NCI-H1694 (cell line): ENCODE data around the gene ASRGL1.

Source experiments
- DNase-seq: peaks from one replicate; lab custom pipeline; 2025; lab: John Stamatoyannopoulos, UW

ASRGL1 gene

DNA sequence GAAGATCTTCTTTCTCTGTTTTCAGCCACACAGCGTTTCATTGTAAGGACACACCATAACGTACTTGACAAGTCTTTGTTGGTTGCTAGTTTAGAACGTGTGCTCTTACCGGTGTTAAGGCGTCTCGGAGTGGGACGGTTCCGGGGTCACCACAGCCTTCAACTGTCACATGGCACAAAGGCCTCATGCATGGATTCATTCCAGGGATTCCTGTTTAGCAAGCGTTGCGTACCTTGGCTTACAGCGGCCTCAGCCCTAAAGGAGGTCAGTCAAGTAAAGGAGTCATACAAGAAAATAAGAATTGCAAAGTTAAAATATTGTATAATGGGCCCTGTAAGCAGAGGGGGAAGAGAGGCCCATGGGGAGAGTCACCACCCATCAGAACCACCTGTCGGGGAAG, 79.3 kb downstream of the ASRGL1 start:
- no peak for DNase-seq

DNA sequence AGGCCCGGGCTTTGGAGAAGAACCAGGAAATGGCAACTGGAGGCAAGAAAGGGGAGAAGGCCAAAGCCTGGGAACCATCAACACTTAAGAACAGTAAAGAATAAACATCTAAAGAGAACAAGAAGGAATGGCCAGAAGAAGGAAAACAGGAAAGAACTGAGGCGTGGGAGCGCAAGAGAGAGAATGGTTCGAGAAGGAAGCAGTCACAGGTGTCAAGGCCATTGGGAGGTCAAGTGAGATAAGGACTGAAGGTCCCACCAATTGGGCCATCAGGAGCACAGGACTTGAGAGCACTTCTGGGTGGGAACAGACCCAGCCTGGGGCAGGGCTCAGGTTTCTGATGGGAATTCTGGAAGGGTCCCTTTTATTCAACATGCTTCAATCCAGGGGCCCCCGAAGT, 80.9 kb downstream of the ASRGL1 start:
- DNase-seq = no peak

DNA sequence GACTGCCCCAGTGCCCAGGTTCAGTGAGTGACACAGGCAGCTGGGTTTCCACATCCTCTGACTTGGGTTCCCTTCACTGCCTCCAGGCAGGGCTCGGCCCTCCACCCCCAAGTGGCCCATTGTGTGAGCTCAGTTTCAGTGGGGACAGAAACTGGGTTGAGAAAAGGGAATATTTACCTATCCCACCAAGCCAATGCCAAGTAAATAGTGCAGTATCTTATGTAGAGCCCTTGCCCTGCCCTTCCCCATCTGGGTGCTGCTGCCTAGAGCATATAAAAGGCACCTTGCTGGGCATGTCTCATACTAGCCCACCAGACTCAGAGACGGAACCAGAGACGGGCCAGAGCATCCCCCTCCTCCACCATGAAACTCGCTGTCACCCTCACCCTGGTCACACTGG, 81.5 kb downstream of the ASRGL1 start, which contains the start of gene SCGB1A1:
Gene SCGB1A1, plus strand, starts transcription at position 301 of the 400 bp plus-strand sequence. Its CDS starts 63 bp downstream, at position 364.
- no peak for DNase-seq

DNA sequence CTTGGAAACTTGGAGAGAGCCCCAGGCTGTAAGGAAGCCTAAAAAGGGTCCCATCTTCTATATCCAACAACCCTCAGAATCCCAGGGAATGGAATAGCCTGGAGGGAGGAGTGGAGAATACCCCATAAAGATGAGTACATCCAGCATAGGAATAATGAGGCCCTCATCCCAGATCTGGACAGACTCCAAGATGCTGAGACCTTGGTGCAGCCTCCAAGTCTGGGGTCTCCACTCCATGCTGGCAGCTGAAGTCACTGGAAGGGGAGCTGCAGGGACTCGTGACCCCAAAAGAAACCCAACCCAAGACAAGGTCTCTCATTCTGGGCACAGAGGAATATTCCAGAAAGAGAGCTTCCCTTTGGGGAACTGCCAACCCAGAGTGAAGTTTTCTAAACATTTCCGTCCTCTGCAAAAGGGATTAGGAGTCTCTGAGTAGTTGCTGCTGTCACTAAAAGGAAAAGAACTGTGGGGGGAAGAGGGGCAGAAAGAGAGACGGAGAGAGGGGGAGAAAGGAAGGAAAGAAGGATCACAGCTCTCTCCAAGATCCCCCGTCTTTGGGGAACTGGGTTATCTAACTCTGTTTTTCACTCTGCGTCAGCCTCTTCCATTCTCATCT, 82.2 kb downstream of the ASRGL1 start:
- DNase-seq = no peak

- DNase-seq = no peak
These were observed 82.7 kb downstream of the ASRGL1 start for GRCh38 chr11:62419943-62420342.

DNA sequence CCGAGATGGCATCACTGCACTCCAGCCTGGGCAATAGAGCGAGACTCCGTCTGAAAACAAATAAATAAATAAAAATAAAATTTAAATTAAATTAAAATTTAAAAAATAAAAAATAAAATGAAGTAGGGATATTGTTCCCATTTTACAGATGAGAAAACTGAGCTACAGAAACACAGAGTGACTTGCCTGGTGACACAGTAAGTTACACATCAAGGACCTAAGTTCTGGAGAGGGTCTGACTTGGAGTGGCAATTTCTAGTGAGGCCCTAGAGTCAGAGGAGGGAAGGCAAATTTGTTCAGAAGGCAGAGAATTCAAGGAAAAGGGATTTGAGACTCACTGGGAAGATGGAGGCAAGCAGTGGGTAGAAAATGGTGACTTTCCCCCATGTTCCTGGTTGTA, 83.6 kb downstream of the ASRGL1 start:
- DNase-seq = no peak

DNA sequence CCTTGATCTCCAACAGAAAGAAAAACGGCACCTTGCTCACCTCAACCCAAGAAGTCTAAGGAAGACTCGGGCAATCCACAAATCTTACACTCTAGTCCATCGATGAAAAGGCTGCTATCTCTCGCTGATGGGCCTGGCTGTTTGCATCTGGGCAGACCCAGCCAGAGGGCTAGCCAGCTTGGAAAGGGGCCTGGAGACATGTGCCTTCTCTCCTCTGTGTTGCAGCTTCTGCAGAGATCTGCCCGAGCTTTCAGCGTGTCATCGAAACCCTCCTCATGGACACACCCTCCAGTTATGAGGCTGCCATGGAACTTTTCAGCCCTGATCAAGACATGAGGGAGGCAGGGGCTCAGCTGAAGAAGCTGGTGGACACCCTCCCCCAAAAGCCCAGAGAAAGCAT, 84.7 kb downstream of the ASRGL1 start:
- no peak for DNase-seq

GRCh38 chr11:62423012-62423411, 85.8 kb downstream of the ASRGL1 start:
- DNase-seq = no peak

DNA sequence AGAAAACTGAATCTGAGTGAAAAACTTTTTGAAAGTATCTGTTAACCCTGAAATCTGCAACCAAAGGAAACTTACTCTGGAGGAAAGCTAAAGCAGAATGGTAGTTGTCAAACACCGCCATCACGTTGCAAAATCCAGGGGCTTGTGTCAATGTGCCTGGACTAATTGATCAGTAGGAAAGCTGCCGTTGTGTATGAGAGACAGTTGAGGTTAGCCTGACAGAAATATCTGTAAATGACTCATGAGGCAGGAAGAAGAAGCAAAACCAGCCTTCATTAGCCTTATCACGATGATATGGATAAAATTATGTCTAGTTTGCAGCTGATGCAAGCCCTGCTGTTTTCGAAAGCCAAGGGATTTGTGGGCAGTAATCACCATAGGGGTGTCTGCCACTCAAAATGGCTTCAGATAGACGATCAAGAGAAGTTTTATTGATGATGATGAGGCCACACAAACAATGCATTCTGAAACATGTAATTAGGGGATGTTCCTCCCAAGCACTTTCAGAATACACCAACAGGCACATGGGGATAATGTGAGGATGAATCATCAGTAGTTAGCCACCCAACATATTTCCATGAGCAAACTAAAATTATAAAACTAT, 90.5 kb downstream of the ASRGL1 start:
- no peak for DNase-seq

DNA sequence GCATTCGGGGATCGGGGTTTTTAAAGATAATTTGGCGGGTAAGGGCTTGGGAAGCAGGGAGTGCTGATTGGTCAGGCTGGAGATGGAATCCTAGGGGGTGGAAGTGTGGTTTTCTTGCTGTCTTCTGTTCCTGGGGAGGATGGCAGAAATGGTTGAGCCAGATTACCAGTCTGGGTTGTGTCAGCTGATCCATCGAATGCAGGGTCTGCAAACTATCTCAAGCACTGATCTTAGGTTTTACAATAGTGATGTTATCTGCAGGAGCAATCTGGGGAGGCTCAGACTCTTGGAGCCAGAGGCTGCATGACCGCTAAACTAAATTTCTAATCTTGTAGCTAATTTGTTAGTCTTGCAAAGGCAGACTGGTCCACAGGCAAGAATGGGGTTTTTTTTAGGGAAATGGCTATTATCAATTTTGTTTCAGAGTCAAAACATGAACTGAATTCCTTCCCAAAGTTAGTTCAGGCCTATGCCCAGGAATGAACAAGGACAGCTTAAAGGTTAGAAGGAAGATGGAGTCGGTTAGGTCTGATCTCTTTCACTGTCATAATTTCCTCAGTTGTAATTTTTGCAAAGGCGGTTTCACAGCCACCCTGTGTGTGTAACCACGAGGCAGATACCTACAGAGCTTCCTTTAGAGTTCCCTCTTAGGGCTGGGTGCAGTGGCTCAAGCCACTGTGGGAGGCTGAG, 91.8 kb downstream of the ASRGL1 start:
- DNase-seq = no peak

GRCh38 chr11:62430425-62430824, 93.2 kb downstream of the ASRGL1 start:
- no peak for DNase-seq

- DNase-seq = no peak
These were observed 94.1 kb downstream of the ASRGL1 start for GRCh38 chr11:62431171-62431901.

DNA sequence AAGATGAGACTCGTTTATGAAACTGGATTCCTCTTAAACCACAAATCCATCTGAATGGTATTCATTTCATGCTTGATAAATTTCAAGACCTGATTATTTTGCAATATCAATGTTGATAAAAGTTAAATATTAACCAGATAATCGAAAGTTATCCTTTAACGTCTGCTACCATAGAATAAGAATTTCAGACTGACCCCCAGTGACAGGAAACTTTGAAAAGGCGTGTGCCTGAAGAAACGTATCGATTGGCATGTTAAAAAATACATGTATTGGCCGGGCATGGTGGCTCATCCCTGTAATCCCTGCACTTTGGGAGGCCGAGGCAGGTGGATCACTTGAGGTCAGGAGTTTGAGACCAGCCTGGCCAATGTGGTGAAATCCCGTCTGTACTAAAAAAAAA, 95.4 kb downstream of the ASRGL1 start:
- no peak for DNase-seq

DNA sequence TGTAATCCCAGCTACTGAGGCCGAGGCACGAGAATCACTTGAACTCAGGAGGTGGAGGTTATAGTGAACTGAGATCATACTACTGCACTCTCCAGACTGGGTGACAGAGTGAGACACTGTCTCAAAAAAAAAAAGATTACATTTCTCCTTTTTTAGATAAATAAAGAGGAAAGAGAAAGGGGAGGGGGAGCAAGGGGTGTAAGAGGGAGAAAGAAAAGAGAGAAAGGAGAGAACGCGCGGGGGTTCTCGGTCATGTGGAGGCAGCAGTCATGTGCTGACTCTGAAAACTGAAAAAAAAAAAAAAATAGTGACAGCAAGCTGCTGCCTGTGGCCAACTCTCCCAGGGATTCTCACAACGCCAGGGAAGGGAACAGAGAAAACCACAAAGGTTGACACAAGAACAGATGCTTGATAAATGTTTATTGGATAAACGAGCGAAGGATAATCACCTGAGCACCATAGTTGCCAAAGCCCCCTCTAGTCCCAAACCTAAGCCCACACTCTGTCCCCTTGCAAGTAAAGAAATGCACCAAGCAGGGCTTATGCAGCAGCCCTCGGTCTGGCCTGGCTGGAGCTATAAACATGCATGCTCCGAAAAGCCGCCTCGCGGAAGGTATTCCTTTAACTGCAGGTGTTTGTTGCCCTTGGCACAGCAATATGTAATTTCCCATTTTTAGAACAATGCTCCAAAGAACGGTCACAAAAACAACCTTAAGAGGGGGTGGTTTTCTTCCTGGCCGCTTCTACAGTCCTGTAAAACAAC, 96.1 kb downstream of the ASRGL1 start:
- no peak for DNase-seq

DNA sequence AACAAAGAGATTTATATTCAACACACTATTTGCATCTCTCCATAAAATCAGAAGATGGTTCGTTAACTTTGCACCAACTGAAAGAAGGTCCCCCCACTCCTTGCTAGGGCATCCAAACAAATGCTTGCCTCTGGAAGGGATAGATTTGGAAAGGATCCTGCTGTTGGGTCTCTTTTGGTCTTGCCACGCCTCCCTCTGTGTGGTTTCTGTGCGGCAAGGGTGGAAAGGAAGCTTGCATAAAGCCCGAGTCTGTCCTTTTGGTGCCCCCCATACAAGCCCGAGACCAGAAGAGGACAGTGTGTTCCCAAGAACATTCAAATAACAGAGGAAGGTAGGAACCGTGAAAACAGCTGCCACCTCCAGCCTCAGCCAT, 96.6 kb downstream of the ASRGL1 start:
- DNase-seq = no peak

GRCh38 chr11:62435846-62436660, 98.8 kb downstream of the ASRGL1 start:
- no peak for DNase-seq

- DNase-seq = no peak
These were observed 100.4 kb downstream of the ASRGL1 start for GRCh38 chr11:62437616-62438015.

DNA sequence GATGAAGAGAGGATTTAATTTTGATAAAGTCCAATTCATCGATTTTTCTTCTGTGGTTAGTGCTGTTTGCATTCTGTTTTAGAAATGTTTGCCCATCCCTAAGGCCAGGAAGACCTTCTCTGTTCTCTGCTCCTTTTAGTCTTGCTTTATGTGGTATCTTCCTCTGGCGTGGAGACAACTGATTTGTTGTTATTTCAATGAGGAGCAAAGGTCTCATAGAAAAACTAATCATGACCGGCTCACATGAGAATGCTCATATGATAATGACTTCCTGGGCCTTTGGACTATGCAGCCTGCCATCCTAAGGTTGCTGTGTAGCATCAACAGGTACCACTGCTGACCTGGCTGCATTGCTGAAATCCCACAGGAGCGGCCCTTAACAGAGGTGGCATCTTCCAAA, 101.4 kb downstream of the ASRGL1 start:
- DNase-seq = no peak

GRCh38 chr11:62439785-62440602, 102.7 kb downstream of the ASRGL1 start:
- DNase-seq = no peak
